Activated gamma-delta T cell treated with Interleukin-2 at 50 U/mL for 16 hours (primary cell): Measurements from ENCODE around the gene CD101.
"Not testable (repeated sequence)": the region's sequence is repeated elsewhere in the genome, so short reads cannot be mapped to it uniquely, and the experiment has no call there.

ENCODE experiments used
- DNase-seq: peaks from one replicate; pipeline ENCODE4 v3.0.0-alpha.2; 2020

Gene CD101, protein sequence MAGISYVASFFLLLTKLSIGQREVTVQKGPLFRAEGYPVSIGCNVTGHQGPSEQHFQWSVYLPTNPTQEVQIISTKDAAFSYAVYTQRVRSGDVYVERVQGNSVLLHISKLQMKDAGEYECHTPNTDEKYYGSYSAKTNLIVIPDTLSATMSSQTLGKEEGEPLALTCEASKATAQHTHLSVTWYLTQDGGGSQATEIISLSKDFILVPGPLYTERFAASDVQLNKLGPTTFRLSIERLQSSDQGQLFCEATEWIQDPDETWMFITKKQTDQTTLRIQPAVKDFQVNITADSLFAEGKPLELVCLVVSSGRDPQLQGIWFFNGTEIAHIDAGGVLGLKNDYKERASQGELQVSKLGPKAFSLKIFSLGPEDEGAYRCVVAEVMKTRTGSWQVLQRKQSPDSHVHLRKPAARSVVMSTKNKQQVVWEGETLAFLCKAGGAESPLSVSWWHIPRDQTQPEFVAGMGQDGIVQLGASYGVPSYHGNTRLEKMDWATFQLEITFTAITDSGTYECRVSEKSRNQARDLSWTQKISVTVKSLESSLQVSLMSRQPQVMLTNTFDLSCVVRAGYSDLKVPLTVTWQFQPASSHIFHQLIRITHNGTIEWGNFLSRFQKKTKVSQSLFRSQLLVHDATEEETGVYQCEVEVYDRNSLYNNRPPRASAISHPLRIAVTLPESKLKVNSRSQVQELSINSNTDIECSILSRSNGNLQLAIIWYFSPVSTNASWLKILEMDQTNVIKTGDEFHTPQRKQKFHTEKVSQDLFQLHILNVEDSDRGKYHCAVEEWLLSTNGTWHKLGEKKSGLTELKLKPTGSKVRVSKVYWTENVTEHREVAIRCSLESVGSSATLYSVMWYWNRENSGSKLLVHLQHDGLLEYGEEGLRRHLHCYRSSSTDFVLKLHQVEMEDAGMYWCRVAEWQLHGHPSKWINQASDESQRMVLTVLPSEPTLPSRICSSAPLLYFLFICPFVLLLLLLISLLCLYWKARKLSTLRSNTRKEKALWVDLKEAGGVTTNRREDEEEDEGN

GRCh38 chr1:117001254-117001927, at the start of gene CD101:
TSS of gene CD101 (plus strand) at chr1:117001760. CDS start at chr1:117001818, 58 bp downstream.
- no peak for DNase-seq

DNA sequence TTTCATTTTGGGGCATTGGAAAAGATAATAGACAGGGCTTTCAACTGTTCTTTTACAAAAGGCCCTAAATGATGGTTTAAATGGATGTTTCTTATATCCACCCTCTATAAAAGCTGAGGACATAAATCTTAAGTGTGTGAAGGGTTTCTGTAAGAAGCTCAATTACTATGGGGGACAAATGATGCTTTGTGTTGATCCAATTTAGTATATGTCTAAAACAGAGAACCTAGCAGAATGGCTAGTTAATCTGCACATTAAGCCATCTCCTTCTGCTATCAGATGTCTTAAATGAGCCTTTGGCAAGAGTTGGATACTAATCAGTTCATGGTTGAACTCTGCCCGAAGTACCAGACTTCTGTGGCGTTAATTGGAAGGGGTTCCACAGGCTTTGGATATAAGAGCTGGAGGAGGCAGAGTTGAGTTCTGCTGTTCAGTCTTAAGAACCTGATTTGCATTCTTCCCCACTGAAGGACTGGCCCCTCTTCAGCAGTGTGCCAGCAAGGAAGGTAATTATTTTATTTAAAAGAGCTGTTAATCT, 48.8 kb upstream of the CD101 start:
- DNase-seq, result no peak

DNA sequence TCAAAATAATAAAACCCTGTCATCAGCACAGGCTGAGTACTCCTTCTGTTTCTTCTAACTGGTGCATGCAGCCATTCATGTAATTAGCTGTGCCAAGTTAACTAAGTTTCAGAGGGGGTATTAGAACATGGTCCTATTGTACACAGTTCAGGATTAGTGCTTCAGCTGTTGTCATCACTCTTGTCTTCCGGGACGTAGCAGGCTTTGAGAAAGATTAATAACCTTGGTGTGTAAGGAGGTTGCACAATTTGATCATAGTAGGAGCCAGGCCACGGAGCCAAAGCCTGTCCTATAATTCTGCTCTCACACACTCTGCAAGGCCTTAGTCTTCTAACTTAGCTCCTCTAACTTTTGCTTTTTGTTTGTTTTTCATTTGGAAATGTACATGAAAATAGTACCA, 47.1 kb upstream of the CD101 start:
- no peak for DNase-seq

DNA sequence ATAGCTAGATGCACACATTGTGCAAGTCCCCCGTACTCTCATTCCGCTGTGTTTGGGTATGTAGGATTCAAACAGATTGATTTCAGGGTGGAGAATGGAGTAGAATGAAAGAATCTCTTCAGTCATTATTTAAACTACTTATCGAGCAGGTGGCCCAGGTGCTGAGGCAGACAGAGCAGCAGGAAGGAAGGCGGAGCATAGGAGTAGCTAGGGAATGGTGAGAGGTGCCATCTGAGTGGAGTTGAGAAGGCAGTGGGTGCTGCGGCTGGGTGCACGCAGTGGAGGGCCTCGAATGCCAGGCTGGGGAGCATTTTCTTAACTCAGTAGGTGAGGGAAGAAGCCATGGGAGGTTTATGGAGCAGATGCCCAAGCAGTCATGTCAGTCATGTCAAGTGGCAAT, 45.2 kb upstream of the CD101 start:
- no peak for DNase-seq

GRCh38 chr1:116957646-116958045, 43.9 kb upstream of the CD101 start:
- DNase-seq, result no peak

GRCh38 chr1:116958110-116958509, 43.5 kb upstream of the CD101 start:
- no peak for DNase-seq

DNA sequence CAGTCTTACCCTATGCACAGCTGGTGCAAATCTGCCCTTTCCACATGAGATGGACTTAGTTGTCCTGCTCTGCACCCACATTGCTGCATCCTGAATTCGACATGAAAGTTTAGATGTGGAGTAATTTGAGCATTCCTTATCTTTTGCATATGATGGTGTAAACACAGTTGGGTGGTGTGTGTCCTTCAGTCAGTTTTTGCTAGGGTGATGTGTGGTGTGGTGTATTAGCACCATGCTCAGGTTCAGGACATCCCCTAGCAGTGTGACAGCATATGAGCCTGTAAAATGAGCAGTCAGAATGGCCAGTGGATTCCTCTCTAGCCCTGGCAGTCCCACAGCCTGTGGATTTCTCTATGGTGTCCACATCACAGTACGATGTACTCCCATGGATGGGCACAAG, 42.6 kb upstream of the CD101 start:
- no peak for DNase-seq

DNA sequence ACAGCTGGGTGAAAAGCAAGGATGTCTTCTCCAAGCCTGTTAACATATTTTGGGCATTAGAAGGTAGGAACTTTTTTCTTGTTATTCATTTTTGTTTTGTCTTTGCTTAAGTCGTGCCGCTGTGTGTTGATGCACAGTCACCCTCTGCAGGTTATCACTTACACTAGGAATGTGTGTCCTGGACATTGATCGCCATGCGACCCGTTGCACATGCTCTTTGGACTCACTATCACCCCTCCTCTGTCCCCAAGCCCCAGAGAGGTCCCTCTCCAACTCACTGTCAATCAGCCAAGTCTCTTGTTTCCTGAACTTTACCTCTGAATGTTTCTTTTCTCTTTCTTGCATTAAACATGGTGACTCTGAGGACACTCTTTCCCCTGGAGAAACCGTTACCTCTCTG, 40.0 kb upstream of the CD101 start:
- no peak for DNase-seq

DNA sequence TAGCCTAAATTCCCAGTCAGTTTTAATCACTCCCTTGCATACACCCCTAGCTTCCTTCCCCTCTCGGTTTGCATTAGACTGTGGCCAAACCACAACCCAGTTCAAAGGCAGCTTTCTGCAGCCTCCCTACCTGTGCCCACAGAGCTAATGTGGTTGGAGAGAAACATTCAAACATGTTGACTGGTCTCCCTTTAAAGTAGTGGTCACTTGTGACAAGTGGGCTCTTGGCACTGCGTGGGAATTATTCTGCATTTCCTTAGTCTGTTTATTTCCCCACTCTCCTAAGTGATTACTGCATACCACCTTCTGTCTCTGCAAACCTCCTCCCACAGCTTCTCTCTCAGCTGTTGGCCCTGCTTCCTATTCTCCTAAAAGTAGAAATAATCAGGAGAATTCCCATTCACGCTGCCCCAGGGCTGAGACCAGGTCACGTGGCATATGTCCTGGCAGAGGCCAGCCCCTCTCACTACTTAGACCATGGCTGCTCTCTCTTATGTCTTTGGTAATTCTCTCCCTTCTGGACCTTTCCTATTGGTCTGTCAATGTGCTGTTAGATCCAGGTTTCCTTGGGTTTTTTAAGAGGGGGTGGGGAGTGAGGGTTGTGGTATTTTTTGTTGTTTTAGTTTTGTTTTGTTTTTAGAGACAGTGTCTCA, 38.4 kb upstream of the CD101 start:
- no peak for DNase-seq

GRCh38 chr1:116966791-116967190, 34.8 kb upstream of the CD101 start:
- DNase-seq, result no peak

GRCh38 chr1:116968724-116969123, 32.8 kb upstream of the CD101 start:
- no peak for DNase-seq

DNA sequence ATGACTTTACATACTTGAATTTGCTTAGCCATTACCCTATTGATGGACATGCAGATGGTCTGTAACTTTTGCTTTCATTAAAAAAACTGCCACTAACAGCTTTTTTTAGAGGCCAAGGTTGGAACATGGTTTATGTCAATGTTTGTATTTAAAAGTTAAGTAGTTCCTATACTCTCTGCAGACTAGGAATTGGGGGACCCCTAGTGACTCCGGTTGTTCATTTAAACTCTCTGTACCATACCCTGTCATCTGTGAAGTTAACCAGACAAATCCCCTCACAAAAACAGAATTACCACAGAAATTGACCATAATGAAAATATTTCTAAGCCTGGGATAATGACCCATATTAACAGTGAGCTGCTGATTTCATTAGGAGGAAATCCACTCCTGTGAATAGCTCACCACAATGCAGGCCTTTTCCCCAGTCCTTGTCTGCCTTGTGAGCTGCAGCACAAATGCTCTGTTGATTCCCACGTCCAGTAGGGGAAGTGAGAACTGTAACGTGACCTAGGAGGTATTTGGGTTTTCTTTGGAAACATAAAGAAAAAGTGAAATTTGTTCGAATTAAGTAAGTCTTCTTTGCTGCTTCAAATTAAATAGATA, 30.2 kb upstream of the CD101 start:
- DNase-seq, result no peak

GRCh38 chr1:116971965-116972673, 29.4 kb upstream of the CD101 start:
- no peak for DNase-seq

DNA sequence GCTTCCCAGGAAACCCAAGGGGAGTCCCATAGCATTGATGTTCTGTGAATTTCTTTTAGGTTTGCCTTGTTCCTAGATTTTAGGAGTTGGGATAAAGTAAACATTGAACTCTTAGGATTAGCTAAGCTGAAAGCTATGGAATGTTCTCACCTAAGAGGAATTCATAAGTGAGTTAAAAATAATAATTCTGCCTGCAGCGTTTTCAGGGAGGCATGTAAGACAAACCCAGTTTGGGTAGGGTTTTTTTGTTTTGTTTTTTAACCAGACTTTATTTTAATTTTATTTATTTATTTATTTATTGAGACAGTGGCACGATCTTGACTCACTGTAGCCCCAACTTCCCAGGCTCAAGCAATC, 28.9 kb upstream of the CD101 start:
- DNase-seq, result no peak

- not testable (repeated sequence) for DNase-seq
Measured at GRCh38 chr1:116980309-116980708, 21.3 kb upstream of the CD101 start.

- DNase-seq, result no peak
Measured at GRCh38 chr1:116981521-116982037, 20.0 kb upstream of the CD101 start.

- DNase-seq, result no peak
Measured at GRCh38 chr1:116982319-116983004, 19.1 kb upstream of the CD101 start.

DNA sequence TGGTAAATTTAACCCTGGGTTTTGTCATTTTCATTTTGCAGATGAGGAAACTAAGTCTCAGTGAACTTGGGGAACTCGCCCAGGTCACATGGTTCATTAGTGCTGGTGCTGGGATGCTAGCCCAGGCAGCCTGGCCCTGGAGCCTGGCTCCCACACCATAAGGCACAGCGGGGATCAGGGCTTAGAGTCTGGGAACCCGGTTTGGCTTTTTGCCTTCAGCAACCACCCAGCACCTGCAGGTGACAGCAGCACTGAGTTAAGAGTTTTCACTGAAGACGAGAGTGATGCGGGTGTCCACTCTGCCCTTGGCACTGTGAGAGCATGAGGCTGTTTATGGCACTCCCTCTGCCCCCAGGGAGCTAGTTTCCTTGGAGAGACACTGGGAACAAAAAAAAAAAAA, 18.4 kb upstream of the CD101 start:
- no peak for DNase-seq

DNA sequence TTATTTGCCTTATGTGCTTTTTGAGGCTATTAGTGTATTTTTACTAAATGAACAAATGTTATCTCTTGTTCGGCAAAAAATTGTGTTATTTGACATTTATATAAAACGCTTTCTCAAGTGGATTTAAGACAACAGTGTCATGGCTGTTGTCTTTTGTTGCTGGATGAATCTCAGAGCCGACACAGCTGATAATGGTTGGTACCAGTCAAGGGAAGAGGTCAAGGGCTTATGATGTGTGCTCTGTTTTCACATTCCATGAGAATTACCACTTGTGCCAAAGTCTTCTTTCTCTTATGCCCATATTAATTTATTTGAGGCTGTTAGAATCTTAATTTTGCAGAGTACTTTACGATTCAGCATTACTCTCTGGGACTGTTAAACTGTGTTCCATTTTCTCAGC, 17.9 kb upstream of the CD101 start:
- DNase-seq, result no peak

DNA sequence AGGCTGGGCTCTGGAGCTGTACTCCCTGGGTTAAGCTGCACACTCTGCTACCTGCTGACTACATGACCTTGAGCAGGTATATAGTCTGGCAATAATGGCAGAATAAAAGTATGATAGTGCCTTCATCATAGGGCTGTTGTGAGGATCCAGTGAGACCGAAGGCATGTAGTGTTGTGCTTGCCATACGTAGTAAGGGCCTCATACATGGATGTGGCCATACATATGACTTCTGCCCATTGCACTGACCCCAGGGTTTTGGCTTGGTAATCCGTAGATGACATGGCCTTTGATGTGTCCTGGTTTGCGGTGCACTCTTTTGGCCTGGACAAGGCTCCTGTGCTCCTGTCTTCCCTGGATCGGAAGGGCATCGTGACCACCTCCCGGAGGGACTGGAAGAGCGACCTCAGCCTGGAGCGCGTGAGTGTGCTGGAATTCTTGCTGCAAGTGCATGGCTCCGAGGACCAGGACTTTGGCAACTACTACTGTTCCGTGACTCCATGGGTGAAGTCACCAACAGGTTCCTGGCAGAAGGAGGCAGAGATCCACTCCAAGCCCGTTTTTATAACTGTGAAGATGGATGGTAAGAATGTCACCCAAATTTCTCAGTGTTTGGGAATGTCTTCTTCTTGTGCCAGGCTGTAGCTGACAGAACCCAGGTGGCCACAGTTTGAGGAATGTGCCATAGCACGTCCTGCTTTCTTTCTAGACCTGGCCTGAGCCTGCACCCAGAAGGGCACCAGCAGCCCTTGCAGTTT, 17.0 kb upstream of the CD101 start:
- no peak for DNase-seq
